PC-9 (cell line): Measurements from ENCODE around the gene ANP32B.

Experiments
- CTCF ChIP-seq: fragments of 200-600 bp; sonication (generic); conservative IDR thresholded peaks from 2 replicates; pipeline ENCODE4 v1.6.1; 2017; ENCODE audit warnings: mixed run types, antibody characterized with exemption, mild to moderate bottlenecking, moderate library complexity
- EZH2 ChIP-seq: fragments of 200-600 bp; sonication (generic); IDR thresholded peaks from 2 replicates; pipeline ENCODE4 v1.8.0; 2017; ENCODE audit warnings: antibody characterized with exemption, low read depth

- TF ChIP-seq CTCF (no peak), EZH2 (no peak)
These were observed 26.8 kb upstream of the ANP32B start for GRCh38 chr9:97956331-97956730.
